Adrenal gland (tissue), 5 donors: ENCODE results near the gene ATP5PB.

Experiments
- POLR2A ChIP-seq, 2 donors: fragments of 450-650 bp; IDR thresholded peaks; one replicate each; pipeline ENCODE4 v1.6.1; 2017; ENCODE audit warnings: antibody characterized with exemption in 2 of 2, mild to moderate bottlenecking in 2 of 2, moderate library complexity in 1 of 2
- TF ChIP-seq, protein P1 (sequence below), 6 experiments: fragments of 450-650 bp in 4 of 6; fragments of 200-600 bp in 2 of 6; sonication (generic) in 1 of 6; IDR thresholded peaks; 1 replicate in 5 of 6; 2 replicates in 1 of 6; pipeline versions ENCODE4 v1.5.1 to v1.8.0; 2016 to 2021; ENCODE audit warnings: antibody characterized with exemption in 6 of 6, mild to moderate bottlenecking in 2 of 6, moderate library complexity in 1 of 6
- donor health status: DM: no; HTN: no; CAD: no.

GRCh38 chr1:111468717-111469100 is 19.4 kb downstream of the ATP5PB start:
- TF ChIP-seq POLR2A (IDR thresholded peaks at IDR 0.05), result no peak
- TF ChIP-seq, protein P1, sequence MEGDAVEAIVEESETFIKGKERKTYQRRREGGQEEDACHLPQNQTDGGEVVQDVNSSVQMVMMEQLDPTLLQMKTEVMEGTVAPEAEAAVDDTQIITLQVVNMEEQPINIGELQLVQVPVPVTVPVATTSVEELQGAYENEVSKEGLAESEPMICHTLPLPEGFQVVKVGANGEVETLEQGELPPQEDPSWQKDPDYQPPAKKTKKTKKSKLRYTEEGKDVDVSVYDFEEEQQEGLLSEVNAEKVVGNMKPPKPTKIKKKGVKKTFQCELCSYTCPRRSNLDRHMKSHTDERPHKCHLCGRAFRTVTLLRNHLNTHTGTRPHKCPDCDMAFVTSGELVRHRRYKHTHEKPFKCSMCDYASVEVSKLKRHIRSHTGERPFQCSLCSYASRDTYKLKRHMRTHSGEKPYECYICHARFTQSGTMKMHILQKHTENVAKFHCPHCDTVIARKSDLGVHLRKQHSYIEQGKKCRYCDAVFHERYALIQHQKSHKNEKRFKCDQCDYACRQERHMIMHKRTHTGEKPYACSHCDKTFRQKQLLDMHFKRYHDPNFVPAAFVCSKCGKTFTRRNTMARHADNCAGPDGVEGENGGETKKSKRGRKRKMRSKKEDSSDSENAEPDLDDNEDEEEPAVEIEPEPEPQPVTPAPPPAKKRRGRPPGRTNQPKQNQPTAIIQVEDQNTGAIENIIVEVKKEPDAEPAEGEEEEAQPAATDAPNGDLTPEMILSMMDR (IDR thresholded peaks at IDR 0.05), result no peak
